ENCODE measurements around the gene GPR75.

Gene GPR75

GRCh38 chr2:53859206-53860181 lies at the start of gene GPR75:
Gene GPR75 (minus strand): TSS chr2:53859967. CDS start chr2:53854756, 5,211 bp downstream.
- no peak within 1 kb of the TSS for H3K4me3 ChIP-seq (ENCODE audit: low read depth, low read length)
- no peak for TF ChIP-seq CTCF (IDR thresholded peaks at IDR 0.05; ENCODE audit: control insufficient read depth, extremely low read depth, insufficient read depth)
- no peak for DNase-seq (ENCODE audit: low read depth)

- no peak overlapping the region for H3K4me3 ChIP-seq (ENCODE audit: low read depth, low read length)
- no peak for TF ChIP-seq CTCF (IDR thresholded peaks at IDR 0.05; ENCODE audit: control insufficient read depth, extremely low read depth, insufficient read depth)
- no peak for DNase-seq (ENCODE audit: low read depth)
Observed at GRCh38 chr2:53907582-53907981, 47.8 kb upstream of the GPR75 start.

- no peak for TF ChIP-seq CTCF (IDR thresholded peaks at IDR 0.05; ENCODE audit: control insufficient read depth, extremely low read depth, insufficient read depth)
- no peak for DNase-seq (ENCODE audit: low read depth)
Observed at GRCh38 chr2:53905396-53905795, 45.6 kb upstream of the GPR75 start.

GRCh38 chr2:53903011-53903410 lies 43.2 kb upstream of the GPR75 start:
- DNase-seq (ENCODE audit: low read depth) = no peak
- H3K4me3 ChIP-seq (ENCODE audit: low read depth, low read length) = no peak overlapping the region
- TF ChIP-seq CTCF (IDR thresholded peaks at IDR 0.05; ENCODE audit: control insufficient read depth, extremely low read depth, insufficient read depth) = no peak

More at GRCh38 chr2:53905396-53905795, 45.6 kb upstream of the GPR75 start:
- H3K4me3 ChIP-seq (ENCODE audit: low read depth, low read length) = no peak overlapping the region

GRCh38 chr2:53901192-53901591 lies 41.4 kb upstream of the GPR75 start:
- no peak overlapping the region for H3K4me3 ChIP-seq (ENCODE audit: low read depth, low read length)
- DNase-seq (ENCODE audit: low read depth) = no peak
- TF ChIP-seq CTCF (IDR thresholded peaks at IDR 0.05; ENCODE audit: control insufficient read depth, extremely low read depth, insufficient read depth) = no peak

- H3K4me3 ChIP-seq (ENCODE audit: low read depth, low read length) = no peak overlapping the region
- no peak for DNase-seq (ENCODE audit: low read depth)
- TF ChIP-seq CTCF (IDR thresholded peaks at IDR 0.05; ENCODE audit: control insufficient read depth, extremely low read depth, insufficient read depth) = no peak
Observed at GRCh38 chr2:53896864-53897263, 37.1 kb upstream of the GPR75 start.

All from LNCaP clone FGC (cell line).